Muscle of leg (tissue), 11 donors: ENCODE measurements around the gene CHST11. TPM values are rescaled to one million over a fixed set of nuclear protein-coding genes. Genes with fewer than 3 reads are reported as not detected.
A peak's percentile ranks its signal among the peaks of the same experiment; 100 is the strongest.

Experiments
- DNase-seq: peaks from one replicate; pipeline ENCODE4 v3.0.0; 2013
- H3K27ac ChIP-seq: one replicate; pipeline ENCODE4 v1.5.1; 2013; ENCODE audit warnings: mild to moderate bottlenecking, low read length, control low read depth
- H3K27me3 ChIP-seq: one replicate; pipeline ENCODE4 v1.6.1; 2013; ENCODE audit warnings: low read length; ENCODE audit not compliant: control insufficient read depth, insufficient read depth
- H3K36me3 ChIP-seq: one replicate; pipeline ENCODE4 v1.6.1; 2013; ENCODE audit warnings: low read length; ENCODE audit not compliant: control insufficient read depth, insufficient read depth
- H3K4me1 ChIP-seq: one replicate; pipeline ENCODE4 v1.6.1; 2013; ENCODE audit warnings: low read length; ENCODE audit not compliant: control insufficient read depth, insufficient read depth
- H3K4me3 ChIP-seq: one replicate; pipeline ENCODE4 v1.5.1; 2013; ENCODE audit warnings: low read length, control low read depth
- H3K9me3 ChIP-seq: replicated peaks from 2 replicates; pipeline ENCODE4 v1.6.1; 2013; ENCODE audit warnings: low read depth, low read length; ENCODE audit not compliant: control insufficient read depth
- WGBS: methylation state at CpG from one replicate; pipeline ENCODE4 v1.1.5; 2013; ENCODE audit warnings: missing lambda C conversion rate; ENCODE audit not compliant: insufficient coverage; 5-methylcytosine and 5-hydroxymethylcytosine counted together
- polyA plus RNA-seq, 8 donors: library from polyadenylated mRNA; unstranded; fragments of 120-200 nt; gene quantifications; one replicate each; pipeline versions ENCODE4 v1.2.1 to v1.2.3, GENCODE V29; 2013; ENCODE audit warnings: inconsistent platforms in 1 of 8, low replicate concordance in 1 of 8; ENCODE audit not compliant: insufficient read length in 8 of 8, insufficient read depth in 1 of 8
- total RNA-seq: library from RNA; stranded (reverse); fragments of 120-200 nt; gene quantifications from one replicate; pipeline ENCODE4 v1.2.4, GENCODE V29; 2013

CHST11 gene
- total and polyA plus RNA-seq, 9 donors: 1.1 to 3.9 (median 2.3) TPM

DNA sequence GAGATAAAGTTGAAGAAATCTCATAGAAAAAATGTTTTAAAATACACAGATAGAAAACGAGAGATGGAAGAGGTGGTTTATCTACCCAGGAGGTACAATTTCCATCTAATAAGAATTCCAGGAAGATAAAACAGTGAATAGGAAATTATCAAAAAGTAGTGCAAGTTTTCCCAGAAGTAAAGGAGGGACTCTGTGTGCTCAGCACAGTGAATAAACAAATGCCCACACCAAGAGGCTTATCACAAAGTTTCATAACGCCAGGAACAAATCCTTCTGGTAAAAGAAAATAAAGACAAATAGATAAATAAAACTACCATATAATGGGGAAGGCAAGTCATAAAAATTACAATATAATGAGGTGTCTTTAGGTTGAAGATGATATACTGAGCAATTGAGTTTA lies 322.4 kb downstream of the CHST11 start:
- no peak for DNase-seq
- H3K4me1 ChIP-seq: no peaks in the 10 kb centered on the region
- no CpG with 5 or more reads among the region's 2 CpGs for WGBS
- H3K36me3 ChIP-seq: no peaks in the 10 kb centered on the region
- no peak overlapping the region for H3K27ac ChIP-seq
- H3K9me3 ChIP-seq: peaks cover 10% of the 10 kb centered on the region
- H3K27me3 ChIP-seq: no peaks in the 10 kb centered on the region
- no peak overlapping the region for H3K4me3 ChIP-seq

DNA sequence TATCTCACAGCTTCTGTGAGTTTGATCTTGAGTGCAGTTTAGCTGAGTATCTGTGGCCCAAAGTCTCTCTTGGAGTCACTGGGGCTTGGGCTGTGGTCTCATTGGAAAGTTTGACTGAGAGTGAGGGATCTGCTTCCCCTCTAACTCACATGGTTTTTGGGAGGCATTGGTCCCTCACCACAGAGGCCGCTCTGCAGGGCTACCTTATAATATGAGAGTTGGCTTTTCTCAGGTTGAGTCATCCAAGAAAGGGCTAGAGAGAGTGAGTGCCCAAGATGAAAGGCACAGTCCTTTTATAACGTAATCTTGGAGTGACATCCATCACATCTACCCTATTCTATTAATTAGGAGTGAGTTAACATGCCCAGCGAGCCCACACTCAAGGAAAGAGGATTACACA lies 325.5 kb downstream of the CHST11 start:
- H3K4me1 ChIP-seq: peaks cover 5% of the 10 kb centered on the region
- peaks cover 9% of the 10 kb centered on the region for H3K9me3 ChIP-seq
- WGBS: 89% methylated on average over 1 of the region's 3 CpGs
- H3K27ac ChIP-seq: no peak overlapping the region
- no peak for DNase-seq
- H3K4me3 ChIP-seq: no peak overlapping the region
- no peaks in the 10 kb centered on the region for H3K27me3 ChIP-seq
- no peaks in the 10 kb centered on the region for H3K36me3 ChIP-seq

DNA sequence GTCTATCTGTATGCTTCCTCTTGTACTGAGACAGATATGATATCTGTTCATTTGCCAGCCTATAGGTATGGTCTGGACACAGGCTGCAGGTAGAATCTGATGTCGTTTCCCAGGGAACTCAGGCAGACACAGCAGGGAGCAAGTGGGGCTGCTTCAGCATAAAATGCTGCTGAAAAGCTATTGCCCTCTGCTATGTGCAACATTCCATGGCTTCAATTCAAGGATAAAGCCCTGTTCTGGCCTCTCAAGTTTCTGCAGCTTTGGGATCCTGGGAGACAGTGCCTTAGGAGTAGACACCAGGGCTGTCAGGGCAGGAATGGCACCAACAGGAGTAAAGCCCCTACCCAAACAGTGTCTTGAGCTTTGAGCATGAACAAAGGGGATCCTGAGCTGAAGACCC lies 327.8 kb downstream of the CHST11 start:
- Histone ChIP-seq H3K4me3 (no peak overlapping the region), H3K27ac (no peak overlapping the region), H3K4me1 (peaks cover 5% of the 10 kb centered on the region), H3K27me3 (no peaks in the 10 kb centered on the region), H3K36me3 (no peaks in the 10 kb centered on the region), H3K9me3 (peaks cover 9% of the 10 kb centered on the region)
- 25% methylated on average over 1 of the region's 1 CpG for WGBS
- peak; percentile 32 for DNase-seq

DNA sequence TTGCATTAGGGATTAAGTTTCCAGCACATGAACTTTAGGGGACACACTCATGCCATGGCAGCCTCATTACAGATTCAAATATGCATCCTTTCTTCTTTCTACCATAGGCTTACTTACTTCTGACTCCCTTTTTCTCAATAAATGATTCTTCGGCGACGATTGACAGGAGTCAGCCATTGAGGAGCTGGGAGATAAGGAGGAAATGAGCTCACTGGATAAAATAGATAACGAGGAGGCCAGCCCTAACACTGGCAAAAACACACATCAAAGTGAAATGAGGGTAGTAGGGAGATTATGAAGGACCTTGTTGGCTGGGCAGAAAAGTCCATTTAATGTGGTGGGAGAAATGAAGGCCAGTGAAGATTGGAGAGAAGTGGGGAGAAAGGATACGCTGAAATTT lies 329.1 kb downstream of the CHST11 start:
- Histone ChIP-seq H3K4me3 (no peak overlapping the region), H3K27ac (no peak overlapping the region), H3K36me3 (no peaks in the 10 kb centered on the region), H3K27me3 (peaks cover 2% of the 10 kb centered on the region), H3K9me3 (peaks cover under 1% of the 10 kb centered on the region), H3K4me1 (peaks cover 5% of the 10 kb centered on the region)
- no CpG with 5 or more reads among the region's 5 CpGs for WGBS
- DNase-seq: no peak

DNA sequence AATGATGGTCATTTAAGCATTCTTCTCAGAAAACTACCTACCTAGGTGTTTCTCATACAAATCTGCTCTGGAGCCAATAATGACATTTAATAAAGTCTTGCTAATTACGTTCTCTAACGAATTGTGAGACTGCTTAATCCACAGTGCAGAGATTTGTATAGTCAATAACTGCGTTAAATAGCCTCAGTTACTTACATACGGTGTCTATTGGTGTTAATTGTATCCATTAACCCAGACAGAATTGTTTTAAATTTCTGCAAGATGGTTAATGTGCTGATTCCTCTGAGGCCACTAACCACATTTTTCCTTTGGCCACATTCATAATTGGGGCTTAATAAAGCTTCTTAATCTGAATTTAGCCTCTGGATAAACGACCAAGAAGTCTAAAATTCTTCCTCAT lies 329.6 kb downstream of the CHST11 start:
- no peak for DNase-seq
- H3K4me1 ChIP-seq: peaks cover 5% of the 10 kb centered on the region
- H3K27ac ChIP-seq: no peak overlapping the region
- no CpG with 5 or more reads among the region's 5 CpGs for WGBS
- no peaks in the 10 kb centered on the region for H3K36me3 ChIP-seq
- no peak overlapping the region for H3K4me3 ChIP-seq
- peaks cover 2% of the 10 kb centered on the region for H3K27me3 ChIP-seq
- H3K9me3 ChIP-seq: no peaks in the 10 kb centered on the region

DNA sequence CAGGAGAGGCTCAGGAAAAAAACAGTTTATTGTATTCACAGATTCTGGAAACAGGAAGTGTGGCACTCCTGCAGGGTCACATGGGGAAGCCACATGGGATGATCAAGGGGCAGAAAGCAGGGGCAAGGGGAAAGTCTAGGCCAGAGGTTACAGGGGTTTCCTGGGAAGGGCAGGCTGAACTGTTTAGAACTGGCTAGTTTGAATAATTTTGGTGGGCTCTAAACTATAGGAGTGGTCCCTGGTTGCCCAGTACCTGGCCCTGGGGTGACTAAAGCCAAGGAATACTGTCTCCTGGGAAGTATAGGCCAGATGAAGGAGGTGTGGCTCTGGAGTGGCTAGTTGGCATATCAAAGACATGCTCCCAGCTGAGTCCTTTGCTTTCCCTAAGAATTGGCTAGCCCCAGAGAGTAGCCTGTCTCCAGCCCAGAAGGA lies 332.1 kb downstream of the CHST11 start:
- DNase-seq: peak; percentile 33
- Histone ChIP-seq H3K4me3 (no peak overlapping the region), H3K36me3 (no peaks in the 10 kb centered on the region), H3K27me3 (peaks cover 2% of the 10 kb centered on the region), H3K9me3 (no peaks in the 10 kb centered on the region), H3K27ac (no peak overlapping the region), H3K4me1 (peaks cover 9% of the 10 kb centered on the region)

DNA sequence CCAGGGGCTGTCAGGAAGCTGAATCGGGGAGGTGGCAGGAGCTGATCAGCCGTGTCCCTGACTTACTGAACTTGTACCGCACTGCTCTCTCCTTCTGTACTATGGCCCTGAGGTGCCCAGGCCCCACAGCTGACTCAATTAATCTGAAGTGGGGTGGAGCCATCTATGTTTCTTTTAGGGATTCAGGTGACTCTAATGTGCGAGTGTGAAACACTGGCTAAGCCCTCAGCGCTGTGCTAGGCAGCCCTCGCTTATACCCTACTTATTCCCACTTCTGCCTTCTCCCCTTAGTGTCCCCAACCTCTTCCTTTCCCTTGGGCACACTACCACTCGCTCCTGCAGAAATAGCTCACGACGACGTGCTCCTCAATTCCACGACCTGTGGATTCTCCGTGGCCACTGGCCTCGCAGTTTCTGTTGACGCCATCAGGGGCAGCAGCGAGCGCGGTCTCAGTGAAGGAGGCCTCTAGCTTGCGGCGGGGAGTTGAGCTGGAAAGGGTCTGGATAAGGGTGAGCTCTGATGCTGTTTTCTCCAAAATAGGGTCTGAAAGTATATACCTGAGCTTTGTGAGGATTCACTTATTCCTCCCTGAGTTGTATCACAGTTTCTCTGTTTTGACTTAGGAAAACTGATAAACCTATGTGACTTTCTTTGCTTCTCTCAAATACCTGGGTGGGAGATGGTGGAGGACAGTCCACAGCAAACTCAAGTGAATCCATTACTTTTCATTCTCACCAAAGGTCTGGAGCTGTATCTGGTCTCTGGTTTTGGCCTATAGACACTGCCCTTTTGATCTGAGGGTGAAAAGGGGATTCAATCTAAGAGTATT lies 333.8 kb downstream of the CHST11 start:
- Histone ChIP-seq H3K9me3 (no peaks in the 10 kb centered on the region), H3K27ac (no peak overlapping the region), H3K4me1 (peaks cover 4% of the 10 kb centered on the region), H3K4me3 (no peak overlapping the region), H3K36me3 (no peaks in the 10 kb centered on the region), H3K27me3 (peaks cover 2% of the 10 kb centered on the region)
- WGBS: 41% methylated on average over 12 of the region's 19 CpGs
- DNase-seq: peak; percentile 20

DNA sequence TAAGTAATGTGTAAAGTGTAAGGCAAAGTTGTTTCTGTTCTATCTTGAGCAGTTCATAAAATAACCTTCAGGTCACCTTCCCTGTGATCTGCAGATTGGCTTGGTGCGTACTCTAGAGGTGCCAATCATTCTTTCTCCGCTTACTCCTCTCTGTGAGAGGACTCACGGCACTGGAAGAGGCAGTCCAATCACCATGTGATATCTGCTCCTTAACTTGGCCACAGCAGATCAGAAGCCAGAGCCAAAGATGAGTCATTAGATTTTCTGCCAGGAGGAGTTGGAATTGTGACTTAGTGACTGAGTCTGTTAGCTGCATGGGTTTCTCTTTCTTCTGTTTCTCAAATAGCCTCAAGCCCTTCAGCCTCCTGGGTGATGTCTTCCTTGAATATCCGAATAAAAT lies 335.8 kb downstream of the CHST11 start:
- no peaks in the 10 kb centered on the region for H3K9me3 ChIP-seq
- WGBS: no CpG with 5 or more reads among the region's 4 CpGs
- peak; percentile 94 for DNase-seq
- H3K4me1 ChIP-seq: peaks cover 4% of the 10 kb centered on the region
- no peak overlapping the region for H3K27ac ChIP-seq
- no peak overlapping the region for H3K4me3 ChIP-seq
- H3K27me3 ChIP-seq: peaks cover 2% of the 10 kb centered on the region
- H3K36me3 ChIP-seq: no peaks in the 10 kb centered on the region

DNA sequence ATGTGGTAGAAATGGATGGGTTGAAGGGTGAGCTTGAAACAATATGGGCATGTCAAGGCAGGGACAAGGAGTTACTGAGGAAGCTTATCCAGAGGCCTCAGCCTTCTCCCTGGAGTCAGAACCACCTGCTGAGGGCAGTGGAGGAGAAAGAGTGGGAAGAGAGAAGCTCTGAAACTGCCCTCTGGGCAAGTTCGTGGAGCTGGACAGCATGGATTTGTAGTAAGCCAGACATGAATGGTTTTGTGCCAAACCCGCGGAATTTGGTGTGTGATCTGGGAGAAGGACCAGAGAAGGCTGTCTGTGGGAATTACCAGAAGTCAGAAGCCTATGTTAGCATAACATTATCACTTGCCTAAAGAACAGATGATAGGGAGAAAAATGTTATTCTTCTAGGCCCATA lies 336.5 kb downstream of the CHST11 start:
- WGBS: 33% methylated on average over 1 of the region's 3 CpGs
- no peaks in the 10 kb centered on the region for H3K9me3 ChIP-seq
- H3K27ac ChIP-seq: no peak overlapping the region
- no peak overlapping the region for H3K4me3 ChIP-seq
- H3K27me3 ChIP-seq: peaks cover 2% of the 10 kb centered on the region
- H3K36me3 ChIP-seq: no peaks in the 10 kb centered on the region
- H3K4me1 ChIP-seq: peaks cover 4% of the 10 kb centered on the region
- DNase-seq: peak; percentile 14

DNA sequence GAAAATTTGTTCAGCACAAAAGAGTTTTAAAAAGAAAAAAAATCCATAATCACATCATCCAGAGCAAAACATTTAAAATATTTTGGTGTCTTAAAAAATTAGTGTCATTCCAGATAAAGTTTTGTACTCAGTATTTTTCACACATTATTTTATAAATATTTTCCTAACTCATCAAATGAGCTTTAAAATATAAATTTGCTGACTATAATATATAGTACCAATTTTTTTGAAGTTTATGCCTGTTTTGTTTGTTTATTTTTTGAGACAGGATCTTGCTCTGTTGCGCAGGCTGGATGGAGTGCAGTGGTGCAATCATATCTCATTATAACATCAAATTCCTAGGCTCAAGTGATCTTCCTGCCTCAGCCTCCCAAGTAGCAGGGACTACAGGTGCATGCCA lies 337.2 kb downstream of the CHST11 start:
- peaks cover 4% of the 10 kb centered on the region for H3K4me1 ChIP-seq
- no peak for DNase-seq
- no peaks in the 10 kb centered on the region for H3K36me3 ChIP-seq
- no peaks in the 10 kb centered on the region for H3K9me3 ChIP-seq
- no CpG with 5 or more reads among the region's 1 CpG for WGBS
- H3K4me3 ChIP-seq: no peak overlapping the region
- H3K27ac ChIP-seq: no peak overlapping the region
- peaks cover 2% of the 10 kb centered on the region for H3K27me3 ChIP-seq

DNA sequence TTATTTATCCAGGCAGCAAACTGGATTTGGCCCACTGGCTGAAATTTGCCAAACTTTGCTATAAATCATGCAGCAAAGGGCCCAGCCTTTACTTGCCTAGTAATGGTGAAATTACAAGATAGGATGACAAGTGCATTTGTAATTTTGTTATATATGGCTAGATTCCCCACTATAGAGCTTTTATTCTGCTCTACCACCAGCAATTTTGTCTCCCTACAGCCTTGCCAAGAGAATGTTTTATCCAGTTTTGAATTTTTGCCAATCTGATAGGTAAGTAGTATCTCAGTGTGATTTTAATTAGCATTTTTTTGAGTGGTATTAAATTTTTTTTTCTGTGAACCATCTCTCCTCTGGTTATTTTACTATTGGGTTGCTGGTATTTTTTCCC lies 339.7 kb downstream of the CHST11 start:
- DNase-seq: no peak
- Histone ChIP-seq H3K4me3 (no peak overlapping the region), H3K27me3 (no peaks in the 10 kb centered on the region), H3K9me3 (no peaks in the 10 kb centered on the region), H3K27ac (no peak overlapping the region), H3K4me1 (peaks cover 4% of the 10 kb centered on the region), H3K36me3 (no peaks in the 10 kb centered on the region)
